ENCODE results near the gene RPL12. TPM values are rescaled to one million over a fixed set of nuclear protein-coding genes. Genes with fewer than 3 reads are reported as not detected.

The RPL12 gene
- total and polyA plus RNA-seq, 9 of the 15 experiments (the other 6 are each of a cell fraction or from before 2014, with no cell fraction given), result 1,614 to 4,558 (median 2,531) TPM

DNA sequence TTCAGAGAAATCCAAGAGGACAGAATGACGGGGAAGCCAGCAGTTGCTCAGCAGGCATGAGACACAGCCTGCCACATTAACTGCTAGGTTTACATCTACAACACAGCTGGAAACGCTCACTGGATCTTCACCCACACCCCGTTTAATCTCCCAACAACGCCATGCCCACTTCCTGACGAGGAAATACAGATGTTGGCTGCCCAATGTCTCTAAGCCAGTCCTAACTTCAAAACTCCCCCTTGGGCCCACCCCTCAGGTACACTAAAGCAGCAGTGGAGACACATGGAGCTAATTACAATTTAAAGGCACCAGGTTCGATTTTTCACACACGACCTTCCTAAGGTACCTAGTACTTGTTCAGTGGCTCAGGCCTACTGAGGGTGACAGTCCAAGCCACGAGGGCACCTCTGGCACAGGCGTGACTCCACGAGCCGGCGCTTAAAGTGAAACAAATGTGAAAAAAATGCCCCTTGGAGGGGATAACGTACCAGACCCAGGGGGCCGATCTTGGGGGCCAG is 904 bp downstream of the RPL12 start:
- Histone ChIP-seq H3K27me3 (ENCODE audit: control insufficient read depth in 2 of 2, insufficient read depth in 2 of 2, low read length in 2 of 2) (no peaks in the 10 kb centered on the region), H3K9me1 (ENCODE audit: control insufficient read depth, insufficient read depth, low read length) (no peaks in the 10 kb centered on the region), H4K20me1 (replicated peaks; ENCODE audit: control insufficient read depth, insufficient read depth, low read length) (peaks cover 35% of the 10 kb centered on the region), H3K79me2 (ENCODE audit: control insufficient read depth, insufficient read depth, low read length) (peaks cover 61% of the 10 kb centered on the region), H3K4me2 (ENCODE audit: insufficient read depth, low read length) (peak overlapping the region; percentile 100), H3K27ac (ENCODE audit: extremely low read depth, low read depth, low read length) (peak overlapping the region; percentile 82), H3K9me3 (replicated peaks; ENCODE audit: control insufficient read depth, insufficient read depth, low read depth, low read length) (no peaks in the 10 kb centered on the region; the same call in 1 of the 2 replicates), H3K4me1 (replicated peaks in 1 of 2; ENCODE audit: control insufficient read depth in 2 of 2, insufficient read depth in 2 of 2, low read length in 2 of 2) (peaks cover 21 to 24% of the 10 kb centered on the region in 2 experiments; a peak in 4 of 5 replicates), H3K4me3 (peak overlapping the region; percentile 78), H2AFZ (ENCODE audit: low read depth, low read length) (no peak overlapping the region), H3K9ac (ENCODE audit: insufficient read depth in 1 of 2, low read depth in 2 of 2, low read length in 2 of 2) (peak overlapping the region; percentile 94 to 97), H3K36me3 (ENCODE audit: control insufficient read depth, insufficient read depth, low read length) (peaks cover 60% of the 10 kb centered on the region)
- intact Hi-C loops (cut with micrococcal nuclease) (no loop called here), in situ Hi-C loops (cut with MboI) (no loop called here)
- WGBS (ENCODE audit: insufficient coverage, low coverage, missing lambda C conversion rate), result under 1% methylated on average over 14 of the region's 14 CpGs
- ATAC-seq (no peak), FAIRE-seq (no peak), DNase-seq (ENCODE audit: extremely low read depth in 1 of 4, low spot score in 3 of 4) (peak in 2 of 4 experiments; percentile 17 to 19)
- BruUV-seq (replicated peaks), result no TSS peak
- ChIA-PET POLR2A (interaction anchor here (0.6 to 3.6 kb wide), 21 partner anchors 8 to 240 kb away, joined by 3 to 21 read pairs (median 4); partner anchors contain the start of genes SLC2A8 and ZNF79), CTCF (ENCODE audit: low intra/inter-chr PET ratio) (no interaction called here)
- 0 out of 2 replicates have a peak, but pooled peaks have one; percentile 6 for TF ChIP-seq SUPT5H (IDR thresholded peaks at IDR 0.05)
- no peak for TF ChIP-seq CC2D1A (IDR thresholded peaks at IDR 0.05)
- TF ChIP-seq IRF2 (CRISPR knock-in tag; IDR thresholded peaks at IDR 0.05), result no peak
- TF ChIP-seq, protein P1, sequence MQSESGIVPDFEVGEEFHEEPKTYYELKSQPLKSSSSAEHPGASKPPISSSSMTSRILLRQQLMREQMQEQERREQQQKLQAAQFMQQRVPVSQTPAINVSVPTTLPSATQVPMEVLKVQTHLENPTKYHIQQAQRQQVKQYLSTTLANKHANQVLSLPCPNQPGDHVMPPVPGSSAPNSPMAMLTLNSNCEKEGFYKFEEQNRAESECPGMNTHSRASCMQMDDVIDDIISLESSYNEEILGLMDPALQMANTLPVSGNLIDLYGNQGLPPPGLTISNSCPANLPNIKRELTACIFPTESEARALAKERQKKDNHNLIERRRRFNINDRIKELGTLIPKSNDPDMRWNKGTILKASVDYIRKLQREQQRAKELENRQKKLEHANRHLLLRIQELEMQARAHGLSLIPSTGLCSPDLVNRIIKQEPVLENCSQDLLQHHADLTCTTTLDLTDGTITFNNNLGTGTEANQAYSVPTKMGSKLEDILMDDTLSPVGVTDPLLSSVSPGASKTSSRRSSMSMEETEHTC (IDR thresholded peaks at IDR 0.05), result no peak
- no peak for TF ChIP-seq ZNF263 (CRISPR knock-in tag; IDR thresholded peaks at IDR 0.05; ENCODE audit: borderline replicate concordance)
- TF ChIP-seq, protein P2, sequence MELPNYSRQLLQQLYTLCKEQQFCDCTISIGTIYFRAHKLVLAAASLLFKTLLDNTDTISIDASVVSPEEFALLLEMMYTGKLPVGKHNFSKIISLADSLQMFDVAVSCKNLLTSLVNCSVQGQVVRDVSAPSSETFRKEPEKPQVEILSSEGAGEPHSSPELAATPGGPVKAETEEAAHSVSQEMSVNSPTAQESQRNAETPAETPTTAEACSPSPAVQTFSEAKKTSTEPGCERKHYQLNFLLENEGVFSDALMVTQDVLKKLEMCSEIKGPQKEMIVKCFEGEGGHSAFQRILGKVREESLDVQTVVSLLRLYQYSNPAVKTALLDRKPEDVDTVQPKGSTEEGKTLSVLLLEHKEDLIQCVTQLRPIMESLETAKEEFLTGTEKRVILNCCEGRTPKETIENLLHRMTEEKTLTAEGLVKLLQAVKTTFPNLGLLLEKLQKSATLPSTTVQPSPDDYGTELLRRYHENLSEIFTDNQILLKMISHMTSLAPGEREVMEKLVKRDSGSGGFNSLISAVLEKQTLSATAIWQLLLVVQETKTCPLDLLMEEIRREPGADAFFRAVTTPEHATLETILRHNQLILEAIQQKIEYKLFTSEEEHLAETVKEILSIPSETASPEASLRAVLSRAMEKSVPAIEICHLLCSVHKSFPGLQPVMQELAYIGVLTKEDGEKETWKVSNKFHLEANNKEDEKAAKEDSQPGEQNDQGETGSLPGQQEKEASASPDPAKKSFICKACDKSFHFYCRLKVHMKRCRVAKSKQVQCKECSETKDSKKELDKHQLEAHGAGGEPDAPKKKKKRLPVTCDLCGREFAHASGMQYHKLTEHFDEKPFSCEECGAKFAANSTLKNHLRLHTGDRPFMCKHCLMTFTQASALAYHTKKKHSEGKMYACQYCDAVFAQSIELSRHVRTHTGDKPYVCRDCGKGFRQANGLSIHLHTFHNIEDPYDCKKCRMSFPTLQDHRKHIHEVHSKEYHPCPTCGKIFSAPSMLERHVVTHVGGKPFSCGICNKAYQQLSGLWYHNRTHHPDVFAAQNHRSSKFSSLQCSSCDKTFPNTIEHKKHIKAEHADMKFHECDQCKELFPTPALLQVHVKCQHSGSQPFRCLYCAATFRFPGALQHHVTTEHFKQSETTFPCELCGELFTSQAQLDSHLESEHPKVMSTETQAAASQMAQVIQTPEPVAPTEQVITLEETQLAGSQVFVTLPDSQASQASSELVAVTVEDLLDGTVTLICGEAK (IDR thresholded peaks at IDR 0.05), result 0 out of 2 replicates have a peak, but pooled peaks have one; percentile 41
- TF ChIP-seq, protein P2 (CRISPR knock-in tag; IDR thresholded peaks at IDR 0.05), result no peak
- no peak for TF ChIP-seq FOXK2 (conservative IDR thresholded peaks at IDR 0.05 in 1 of 2, IDR thresholded peaks at IDR 0.05 in 1 of 2; ENCODE audit: low read depth in 2 of 2)
- no peak for TF ChIP-seq CBFA2T2 (conservative IDR thresholded peaks at IDR 0.05)
- TF ChIP-seq XRCC5 (IDR thresholded peaks at IDR 0.05; ENCODE audit: low read depth, low read length), result 0 out of 2 replicates have a peak, but pooled peaks have one; percentile 35
- TF ChIP-seq TBL1XR1 (IDR thresholded peaks at IDR 0.05; ENCODE audit: low read length in 2 of 2), result peak in 1 of 2 experiments; percentile 41; a peak in 1 of 4 replicates

All from K562 (cell line).